Caki2 (cell line): ENCODE measurements around the gene SMIM23. TPM values are rescaled to one million over a fixed set of nuclear protein-coding genes. Genes with fewer than 3 reads are reported as not detected.

Experiments used
- DNase-seq: peaks from one replicate; pipeline ENCODE4 v3.0.0-alpha.2; 2015; ENCODE audit warnings: low read depth
- in situ Hi-C: cut with HindIII; loops from 2 replicates; pipeline ENCODE4 v1.10.0; 2016; ENCODE audit warnings: low sequenced_read_pairs, low pct_unique_long_range_greater_than_20kb, mixed read lengths
- total RNA-seq: library from RNA; depleted of rRNA; stranded (reverse); fragments of >200 nt; shearing (Covaris generic); gene quantifications from 2 replicates; pipeline ENCODE4 v1.2.3, GENCODE V29; 2014; ENCODE audit warnings: low replicate concordance

SMIM23 gene
- total RNA-seq, 1 experiment from 2014 or later: not detected

- no peak for DNase-seq
- in situ Hi-C loops: no loop called here
These were observed 21.5 kb downstream of the SMIM23 start for GRCh38 chr5:171806976-171807747.

- no peak for DNase-seq
- in situ Hi-C loops: no loop called here
These were observed 22.8 kb downstream of the SMIM23 start for GRCh38 chr5:171808453-171808852.

- in situ Hi-C loops: no loop called here
- DNase-seq: no peak
These were observed 23.3 kb downstream of the SMIM23 start for GRCh38 chr5:171808951-171809350.

- in situ Hi-C loops: no loop called here
- DNase-seq: no peak
These were observed 24.6 kb downstream of the SMIM23 start for GRCh38 chr5:171810227-171810626.

- in situ Hi-C loops: no loop called here
- DNase-seq: no peak
These were observed 27.7 kb downstream of the SMIM23 start for GRCh38 chr5:171813270-171813669.

- DNase-seq: no peak
- in situ Hi-C loops: no loop called here
These were observed 28.3 kb downstream of the SMIM23 start for GRCh38 chr5:171813813-171814490.

GRCh38 chr5:171816666-171817065 is 31.0 kb downstream of the SMIM23 start:
- in situ Hi-C loops: no loop called here
- DNase-seq: no peak

- no peak for DNase-seq
- in situ Hi-C loops: no loop called here
These were observed 34.9 kb downstream of the SMIM23 start for GRCh38 chr5:171820561-171820960.

- DNase-seq: no peak
- in situ Hi-C loops: no loop called here
These were observed 35.7 kb downstream of the SMIM23 start for GRCh38 chr5:171821286-171821685.

- DNase-seq: no peak
- in situ Hi-C loops: no loop called here
These were observed 37.7 kb downstream of the SMIM23 start for GRCh38 chr5:171823269-171823668.

- DNase-seq: no peak
- in situ Hi-C loops: no loop called here
These were observed 39.4 kb downstream of the SMIM23 start for GRCh38 chr5:171825051-171825450.

- in situ Hi-C loops: no loop called here
- peak; percentile 61 for DNase-seq
These were observed 40.5 kb downstream of the SMIM23 start for GRCh38 chr5:171826132-171826531.

- in situ Hi-C loops: no loop called here
- no peak for DNase-seq
These were observed 41.5 kb downstream of the SMIM23 start for GRCh38 chr5:171827162-171827561.

- no peak for DNase-seq
- in situ Hi-C loops: no loop called here
These were observed 45.1 kb downstream of the SMIM23 start for GRCh38 chr5:171830686-171831085.

GRCh38 chr5:171832775-171833174 is 47.2 kb downstream of the SMIM23 start:
- in situ Hi-C loops: no loop called here
- DNase-seq: no peak

- in situ Hi-C loops: no loop called here
- no peak for DNase-seq
These were observed 48.8 kb downstream of the SMIM23 start for GRCh38 chr5:171834461-171834860.

GRCh38 chr5:171835066-171835465 is 49.4 kb downstream of the SMIM23 start:
- in situ Hi-C loops: no loop called here
- DNase-seq: no peak

GRCh38 chr5:171837522-171837921 is 51.9 kb downstream of the SMIM23 start:
- in situ Hi-C loops: no loop called here
- DNase-seq: no peak

- no peak for DNase-seq
- in situ Hi-C loops: no loop called here
These were observed 52.4 kb downstream of the SMIM23 start for GRCh38 chr5:171838066-171838465.

- no peak for DNase-seq
- in situ Hi-C loops: no loop called here
These were observed 53.5 kb downstream of the SMIM23 start for GRCh38 chr5:171839112-171839511.
